Measurements from ENCODE around the gene NR1H3.
A peak's percentile ranks its signal among the peaks of the same experiment; 100 is the strongest.

Gene NR1H3

DNA sequence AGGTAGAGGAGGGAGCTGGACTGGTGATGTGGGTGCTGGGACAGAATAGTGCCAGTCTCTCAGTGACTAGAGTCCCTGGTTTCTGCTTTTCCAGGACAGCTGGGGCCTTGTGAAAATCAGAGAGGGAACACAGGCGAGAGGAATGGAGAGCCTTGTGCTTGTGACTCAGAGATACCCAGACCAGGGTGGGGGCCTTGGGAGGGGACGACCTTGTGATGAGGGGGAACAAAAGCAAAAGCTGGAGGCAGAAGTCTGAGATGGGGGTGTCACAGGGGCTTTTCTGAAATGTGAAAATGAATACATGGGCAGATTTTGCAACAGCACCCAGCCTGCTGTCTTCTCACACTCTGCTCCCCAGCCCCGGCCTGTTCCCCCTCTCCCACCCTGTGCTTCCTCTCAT is 3.4 kb upstream of the NR1H3 start:
- TF ChIP-seq, protein P1, sequence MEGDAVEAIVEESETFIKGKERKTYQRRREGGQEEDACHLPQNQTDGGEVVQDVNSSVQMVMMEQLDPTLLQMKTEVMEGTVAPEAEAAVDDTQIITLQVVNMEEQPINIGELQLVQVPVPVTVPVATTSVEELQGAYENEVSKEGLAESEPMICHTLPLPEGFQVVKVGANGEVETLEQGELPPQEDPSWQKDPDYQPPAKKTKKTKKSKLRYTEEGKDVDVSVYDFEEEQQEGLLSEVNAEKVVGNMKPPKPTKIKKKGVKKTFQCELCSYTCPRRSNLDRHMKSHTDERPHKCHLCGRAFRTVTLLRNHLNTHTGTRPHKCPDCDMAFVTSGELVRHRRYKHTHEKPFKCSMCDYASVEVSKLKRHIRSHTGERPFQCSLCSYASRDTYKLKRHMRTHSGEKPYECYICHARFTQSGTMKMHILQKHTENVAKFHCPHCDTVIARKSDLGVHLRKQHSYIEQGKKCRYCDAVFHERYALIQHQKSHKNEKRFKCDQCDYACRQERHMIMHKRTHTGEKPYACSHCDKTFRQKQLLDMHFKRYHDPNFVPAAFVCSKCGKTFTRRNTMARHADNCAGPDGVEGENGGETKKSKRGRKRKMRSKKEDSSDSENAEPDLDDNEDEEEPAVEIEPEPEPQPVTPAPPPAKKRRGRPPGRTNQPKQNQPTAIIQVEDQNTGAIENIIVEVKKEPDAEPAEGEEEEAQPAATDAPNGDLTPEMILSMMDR (IDR thresholded peaks at IDR 0.05; ENCODE audit: insufficient read depth, low read length, poor library complexity, severe bottlenecking), result no peak
- H3K4me3 ChIP-seq (replicated peaks; ENCODE audit: low read depth, low read length), result no peak overlapping the region
- H3K36me3 ChIP-seq (ENCODE audit: control insufficient read depth, insufficient read depth, low read length), result no peaks in the 10 kb centered on the region
- no peak for DNase-seq (ENCODE audit: extremely low read depth, insufficient read length)
- H3K27me3 ChIP-seq (replicated peaks; ENCODE audit: control insufficient read depth, insufficient read depth, low read length), result no peaks in the 10 kb centered on the region

DNA sequence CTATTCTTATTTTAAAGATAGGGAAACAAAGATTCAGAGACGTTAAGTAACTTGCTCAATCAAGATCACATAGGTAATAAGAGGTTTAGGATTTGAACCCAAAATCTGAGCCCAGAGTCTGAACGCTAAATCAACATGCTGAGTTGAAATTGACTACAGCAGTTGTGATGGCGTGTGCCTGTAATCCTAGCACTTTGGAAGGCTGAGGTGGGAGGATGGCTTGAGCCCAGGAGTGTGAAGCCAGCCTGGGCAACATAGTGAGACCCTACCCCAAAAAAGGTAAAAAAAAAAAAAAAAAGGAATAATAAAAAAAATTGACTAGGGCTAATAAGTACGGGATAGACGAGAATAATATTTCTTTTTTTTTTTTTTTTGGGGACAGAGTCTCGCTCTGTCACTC is 1.4 kb upstream of the NR1H3 start:
- TF ChIP-seq, protein P1 (IDR thresholded peaks at IDR 0.05; ENCODE audit: insufficient read depth, low read length, poor library complexity, severe bottlenecking), result no peak

DNA sequence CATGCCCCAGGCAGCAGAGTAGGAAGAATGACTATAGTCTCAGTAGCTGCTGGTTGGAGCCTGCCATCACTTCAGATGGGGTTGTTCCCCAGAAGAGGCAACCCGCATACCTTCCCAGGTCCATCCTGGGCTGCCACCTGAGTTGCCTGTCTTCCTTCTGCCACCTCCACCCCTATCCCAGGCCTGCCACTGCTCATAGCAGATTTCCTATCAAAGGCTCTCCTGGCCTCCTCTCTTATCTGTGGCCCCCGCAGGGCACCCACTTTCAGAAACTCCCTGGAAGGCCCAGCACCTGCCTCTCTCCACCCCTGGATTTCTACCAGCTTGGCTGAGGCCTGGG is 649 bp upstream of the NR1H3 start:
- no peak overlapping the region for H3K4me3 ChIP-seq (replicated peaks; ENCODE audit: low read depth, low read length)
- TF ChIP-seq, protein P1 (IDR thresholded peaks at IDR 0.05; ENCODE audit: insufficient read depth, low read length, poor library complexity, severe bottlenecking), result no peak
- no peak for DNase-seq (ENCODE audit: extremely low read depth, insufficient read length)
- H3K27me3 ChIP-seq (replicated peaks; ENCODE audit: control insufficient read depth, insufficient read depth, low read length), result no peaks in the 10 kb centered on the region
- no peaks in the 10 kb centered on the region for H3K36me3 ChIP-seq (ENCODE audit: control insufficient read depth, insufficient read depth, low read length)

More for the DNA sequence above, 1.4 kb upstream of the NR1H3 start:
- Histone ChIP-seq H3K36me3 (ENCODE audit: control insufficient read depth, insufficient read depth, low read length) (no peaks in the 10 kb centered on the region), H3K27me3 (replicated peaks; ENCODE audit: control insufficient read depth, insufficient read depth, low read length) (no peaks in the 10 kb centered on the region), H3K4me3 (replicated peaks; ENCODE audit: low read depth, low read length) (no peak overlapping the region)
- DNase-seq (ENCODE audit: extremely low read depth, insufficient read length), result no peak

DNA sequence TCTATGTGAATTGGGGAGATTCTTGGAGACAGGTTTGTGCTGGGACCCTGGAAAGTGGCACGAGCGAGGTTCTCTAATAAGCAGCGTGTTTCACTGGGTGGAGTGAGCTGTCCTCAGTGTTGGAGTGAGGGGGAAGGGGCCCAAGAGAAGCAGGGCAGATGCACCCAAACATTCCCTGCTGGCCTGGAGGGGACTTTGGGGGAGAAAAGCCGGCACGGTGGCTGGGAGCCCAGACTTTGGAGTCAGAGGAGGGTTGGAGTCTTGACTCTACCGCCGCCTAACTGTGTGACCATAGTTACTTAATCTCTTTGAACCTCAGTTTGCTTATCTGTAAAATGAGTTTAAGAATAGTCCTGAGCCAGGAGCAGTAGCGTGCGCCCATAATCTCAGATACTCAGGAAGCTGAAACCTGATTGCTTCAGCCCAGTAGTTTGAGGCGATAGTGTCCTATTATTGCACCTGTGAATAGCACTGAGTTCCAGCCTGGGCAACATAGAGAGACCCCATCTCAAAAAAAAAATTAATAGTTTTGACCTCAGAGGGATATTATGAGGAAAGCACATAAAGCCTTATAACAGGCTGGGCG is 614 bp downstream of the NR1H3 start:
- no peak for DNase-seq (ENCODE audit: extremely low read depth, insufficient read length)
- Histone ChIP-seq H3K36me3 (ENCODE audit: control insufficient read depth, insufficient read depth, low read length) (no peaks in the 10 kb centered on the region), H3K4me3 (replicated peaks; ENCODE audit: low read depth, low read length) (no peak overlapping the region), H3K27me3 (replicated peaks; ENCODE audit: control insufficient read depth, insufficient read depth, low read length) (no peaks in the 10 kb centered on the region)
- TF ChIP-seq, protein P1 (IDR thresholded peaks at IDR 0.05; ENCODE audit: insufficient read depth, low read length, poor library complexity, severe bottlenecking), result no peak

DNA sequence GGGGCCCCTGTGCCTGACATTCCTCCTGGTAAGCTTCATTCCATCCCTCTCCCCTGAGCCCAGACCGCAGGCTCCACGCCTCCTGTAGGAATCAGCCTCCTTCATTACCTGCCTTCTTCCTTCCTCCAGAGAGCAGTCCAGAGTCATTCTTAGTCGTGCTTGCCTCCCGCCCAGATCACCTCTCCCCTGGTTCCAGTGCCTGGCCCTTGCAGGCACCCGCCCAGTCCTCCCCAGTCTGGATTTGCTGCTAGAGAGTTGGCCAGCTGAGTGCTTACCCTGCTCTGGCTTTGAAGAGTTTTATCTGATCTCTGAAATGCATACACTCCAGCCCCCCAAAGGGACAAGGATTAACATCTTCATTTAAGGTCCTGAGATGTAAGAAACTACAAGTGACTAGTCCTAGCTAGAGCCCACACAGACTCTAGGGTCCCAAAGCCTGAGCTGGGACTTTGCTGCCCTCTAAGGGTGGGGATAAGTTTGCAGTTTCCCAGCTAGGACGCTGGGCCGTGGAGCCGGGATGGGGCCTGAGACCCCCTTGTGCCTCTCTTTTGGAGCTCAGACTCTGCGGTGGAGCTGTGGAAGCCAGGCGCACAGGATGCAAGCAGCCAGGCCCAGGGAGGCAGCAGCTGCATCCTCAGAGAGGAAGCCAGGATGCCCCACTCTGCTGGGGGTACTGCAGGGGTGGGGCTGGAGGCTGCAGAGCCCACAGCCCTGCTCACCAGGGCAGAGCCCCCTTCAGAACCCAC is 1.6 kb downstream of the NR1H3 start:
- H3K4me3 ChIP-seq (replicated peaks; ENCODE audit: low read depth, low read length), result no peak overlapping the region
- TF ChIP-seq, protein P1 (IDR thresholded peaks at IDR 0.05; ENCODE audit: insufficient read depth, low read length, poor library complexity, severe bottlenecking), result peak; percentile 68

More for the DNA sequence above, 1.6 kb downstream of the NR1H3 start:
- no peak for DNase-seq (ENCODE audit: extremely low read depth, insufficient read length)
- Histone ChIP-seq H3K27me3 (replicated peaks; ENCODE audit: control insufficient read depth, insufficient read depth, low read length) (no peaks in the 10 kb centered on the region), H3K36me3 (ENCODE audit: control insufficient read depth, insufficient read depth, low read length) (no peaks in the 10 kb centered on the region)

Measured in GM06990 (cell line).